ENCODE results near the gene CSNK1G2. TPM values are rescaled to one million over a fixed set of nuclear protein-coding genes. Genes with fewer than 3 reads are reported as not detected.
A peak's percentile ranks its signal among the peaks of the same experiment; 100 is the strongest.

CSNK1G2 gene
- total and polyA plus RNA-seq, 7 donors = 22.3 to 49.8 (median 33.2) TPM

GRCh38 chr19:1968279-1969175 lies 27.6 kb downstream of the CSNK1G2 start:
- DNase-seq (no peak), ATAC-seq (peak in 1 of 4 donors; percentile 7)
- Histone ChIP-seq H3K4me3 (no peak overlapping the region), H3K27ac (no peak overlapping the region), H3K27me3 (ENCODE audit: insufficient read depth in 3 of 3, low read length in 2 of 3) (no peaks in the 10 kb centered on the region), H3K4me1 (no peaks in the 10 kb centered on the region), H3K36me3 (ENCODE audit: insufficient read depth in 1 of 2, low read depth in 1 of 2) (peaks cover 0 to 12% of the 10 kb centered on the region in 2 donors), H3K9me3 (no peaks in the 10 kb centered on the region)
- 76 to 81% (median 78%) methylated on average over 30 to 34 of the region's 34 CpGs for WGBS, 3 donors
- intact Hi-C loops (cut with DNase I) = no loop called here
- TF ChIP-seq, protein P1, sequence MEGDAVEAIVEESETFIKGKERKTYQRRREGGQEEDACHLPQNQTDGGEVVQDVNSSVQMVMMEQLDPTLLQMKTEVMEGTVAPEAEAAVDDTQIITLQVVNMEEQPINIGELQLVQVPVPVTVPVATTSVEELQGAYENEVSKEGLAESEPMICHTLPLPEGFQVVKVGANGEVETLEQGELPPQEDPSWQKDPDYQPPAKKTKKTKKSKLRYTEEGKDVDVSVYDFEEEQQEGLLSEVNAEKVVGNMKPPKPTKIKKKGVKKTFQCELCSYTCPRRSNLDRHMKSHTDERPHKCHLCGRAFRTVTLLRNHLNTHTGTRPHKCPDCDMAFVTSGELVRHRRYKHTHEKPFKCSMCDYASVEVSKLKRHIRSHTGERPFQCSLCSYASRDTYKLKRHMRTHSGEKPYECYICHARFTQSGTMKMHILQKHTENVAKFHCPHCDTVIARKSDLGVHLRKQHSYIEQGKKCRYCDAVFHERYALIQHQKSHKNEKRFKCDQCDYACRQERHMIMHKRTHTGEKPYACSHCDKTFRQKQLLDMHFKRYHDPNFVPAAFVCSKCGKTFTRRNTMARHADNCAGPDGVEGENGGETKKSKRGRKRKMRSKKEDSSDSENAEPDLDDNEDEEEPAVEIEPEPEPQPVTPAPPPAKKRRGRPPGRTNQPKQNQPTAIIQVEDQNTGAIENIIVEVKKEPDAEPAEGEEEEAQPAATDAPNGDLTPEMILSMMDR (IDR thresholded peaks at IDR 0.05) = no peak

- peak in 1 of 4 donors; percentile 29 for ATAC-seq
- no peak for DNase-seq
- Histone ChIP-seq H3K27ac (no peak overlapping the region), H3K27me3 (ENCODE audit: insufficient read depth in 3 of 3, low read length in 2 of 3) (no peaks in the 10 kb centered on the region), H3K4me3 (no peak overlapping the region), H3K9me3 (no peaks in the 10 kb centered on the region), H3K36me3 (ENCODE audit: insufficient read depth in 1 of 2, low read depth in 1 of 2) (peaks cover 0 to 12% of the 10 kb centered on the region in 2 donors), H3K4me1 (no peaks in the 10 kb centered on the region)
- WGBS, 3 donors = 91 to 94% (median 94%) methylated on average over 48 to 49 of the region's 49 CpGs
- intact Hi-C loops (cut with DNase I) = loop anchor here in 1 of 2 donors (5.0 kb wide), 1 partner anchor 38 kb away; no protein-coding TSS in a partner anchor
- TF ChIP-seq, protein P1 (IDR thresholded peaks at IDR 0.05) = no peak
These were observed 28.4 kb downstream of the CSNK1G2 start for GRCh38 chr19:1969176-1970002.

- intact Hi-C loops (cut with DNase I) = loop anchor here in 1 of 2 donors (5.0 kb wide), 1 partner anchor 37 kb away; no protein-coding TSS in a partner anchor
- 80 to 89% (median 87%) methylated on average over 37 to 38 of the region's 38 CpGs for WGBS, 3 donors
- Histone ChIP-seq H3K4me1 (no peaks in the 10 kb centered on the region), H3K9me3 (no peaks in the 10 kb centered on the region), H3K27ac (no peak overlapping the region), H3K4me3 (no peak overlapping the region), H3K27me3 (ENCODE audit: insufficient read depth in 3 of 3, low read length in 2 of 3) (no peaks in the 10 kb centered on the region), H3K36me3 (ENCODE audit: insufficient read depth in 1 of 2, low read depth in 1 of 2) (peaks cover 0 to 12% of the 10 kb centered on the region in 2 donors)
- DNase-seq = peak in 1 of 2 donors; percentile 44
- ATAC-seq = peak in 2 of 4 donors; percentile 14 to 27
- TF ChIP-seq, protein P1 (IDR thresholded peaks at IDR 0.05) = no peak
These were observed 29.2 kb downstream of the CSNK1G2 start for GRCh38 chr19:1970003-1970805.

DNA sequence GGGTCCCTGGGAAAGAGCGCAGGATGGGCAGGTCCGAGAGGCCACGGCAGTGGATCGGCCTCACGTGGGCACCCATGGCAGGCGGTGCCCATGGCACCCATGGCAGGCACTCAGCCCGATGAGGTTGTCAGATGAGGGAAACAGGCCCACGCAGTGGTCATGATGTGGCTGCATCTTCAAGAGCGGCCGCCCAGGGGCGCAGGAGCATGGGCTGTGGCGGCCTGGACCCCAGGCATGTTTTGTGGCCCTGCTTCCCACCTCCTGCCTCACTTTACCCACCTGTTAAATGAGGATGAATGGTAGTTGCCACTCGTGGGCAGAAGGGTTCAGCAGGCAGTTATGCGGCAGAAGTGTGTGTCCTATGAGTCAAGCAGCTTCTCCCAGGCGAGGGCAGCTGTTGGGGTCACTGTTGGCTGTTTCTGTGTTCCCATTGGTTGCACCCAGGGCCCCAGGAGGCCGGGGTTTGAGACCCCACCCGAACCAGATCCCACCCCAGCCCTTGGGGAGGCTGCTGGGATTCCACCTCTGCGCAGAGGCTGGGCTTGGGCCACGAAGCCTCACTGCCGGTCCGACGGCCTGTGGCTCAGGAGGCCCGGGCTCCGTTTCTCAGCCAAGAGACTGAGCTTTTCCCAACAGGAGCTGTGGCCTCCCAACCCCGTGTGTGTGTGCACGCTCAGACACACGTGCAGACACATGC lies 30.0 kb downstream of the CSNK1G2 start:
- TF ChIP-seq, protein P1 (IDR thresholded peaks at IDR 0.05) = no peak
- Histone ChIP-seq H3K4me1 (no peaks in the 10 kb centered on the region), H3K27me3 (ENCODE audit: insufficient read depth in 3 of 3, low read length in 2 of 3) (no peaks in the 10 kb centered on the region), H3K4me3 (no peak overlapping the region), H3K27ac (no peak overlapping the region), H3K9me3 (no peaks in the 10 kb centered on the region), H3K36me3 (ENCODE audit: insufficient read depth in 1 of 2, low read depth in 1 of 2) (peaks cover 0 to 12% of the 10 kb centered on the region in 2 donors)
- WGBS, 3 donors = 90 to 92% (median 91%) methylated on average over 27 of the region's 27 CpGs
- DNase-seq (peak in 1 of 2 donors; percentile 42), ATAC-seq (no peak)
- intact Hi-C loops (cut with DNase I) = loop anchor here in 1 of 2 donors (5.0 kb wide), 1 partner anchor 36 kb away; no protein-coding TSS in a partner anchor
